Left lung (tissue), 10 donors: ENCODE data around the gene DHPS. TPM values are rescaled to one million over a fixed set of nuclear protein-coding genes. Genes with fewer than 3 reads are reported as not detected.

Experiments
- ATAC-seq: fragments of 200-7000 bp; cut with Tn5 transposase; one replicate; pipeline ENCODE4 v1.9.1; 2020; ENCODE audit warnings: moderate library complexity
- DNase-seq, 4 donors: peaks; one replicate each; pipeline ENCODE4 v3.0.0-alpha.2; 2013 to 2020
- H3K27ac ChIP-seq, 2 donors: fragments of 200-600 bp; sonication (generic) in 1 of 2; one replicate each; pipeline versions ENCODE4 v1.5.0 to v1.8.0; 2020 to 2021
- H3K27me3 ChIP-seq, 2 donors: fragments of 200-600 bp; sonication (generic) in 1 of 2; one replicate each; pipeline versions ENCODE4 v1.5.0 to v1.8.0; 2020 to 2021
- H3K36me3 ChIP-seq, 2 donors: fragments of 200-600 bp; sonication (generic) in 1 of 2; one replicate each; pipeline versions ENCODE4 v1.5.0 to v1.8.0; 2020 to 2021
- H3K4me1 ChIP-seq, 2 donors: fragments of 200-600 bp; one replicate each; pipeline ENCODE4 v1.8.0; 2021
- H3K4me3 ChIP-seq, 2 donors: fragments of 200-600 bp; sonication (generic) in 1 of 2; one replicate each; pipeline versions ENCODE4 v1.5.0 to v1.8.0; 2020 to 2021; ENCODE audit warnings: mild to moderate bottlenecking in 1 of 2
- H3K9me3 ChIP-seq, 2 donors: fragments of 200-600 bp; sonication (generic) in 1 of 2; one replicate each; pipeline versions ENCODE4 v1.5.0 to v1.8.0; 2020 to 2021
- CTCF ChIP-seq, 2 donors: fragments of 200-600 bp; sonication (generic) in 1 of 2; IDR thresholded peaks; one replicate each; pipeline versions ENCODE4 v1.5.0 to v1.8.0; 2021; ENCODE audit warnings: antibody characterized with exemption in 2 of 2
- intact Hi-C, 2 donors: fragments of 100-400 bp; cut with DNase I; formaldehyde crosslinking; loops; one replicate each; pipeline versions ENCODE4 v1.11.2 to v1.14.2; 2022
- polyA plus RNA-seq, 6 donors: library from polyadenylated mRNA; unstranded; fragments of 120-200 nt; gene quantifications; one replicate each; pipeline ENCODE4 v1.2.1, GENCODE V29; 2013; ENCODE audit not compliant: insufficient read length in 6 of 6
- total RNA-seq, 2 donors: library from RNA; stranded (reverse); fragmentation: NEBNext Ultra II Directional; extraction: Animal tissue kit (Norgen Biotek cat#: 25700); gene quantifications; one replicate each; pipeline ENCODE4 v1.2.1, GENCODE V29; 2021
- donor health status: DM: no; HTN: yes; CAD: no.
- donor health status: DM: no; HTN: no; CAD: no.

Gene DHPS
- total and polyA plus RNA-seq, 8 donors: 63.8 to 96.9 (median 82.8) TPM

- Histone ChIP-seq H3K4me1 (peaks cover 0 to 20% of the 10 kb centered on the region in 2 donors), H3K36me3 (peaks cover 3 to 79% of the 10 kb centered on the region in 2 donors), H3K4me3 (no peak overlapping the region), H3K27me3 (no peaks in the 10 kb centered on the region), H3K9me3 (no peaks in the 10 kb centered on the region), H3K27ac (no peak overlapping the region)
- ATAC-seq (no peak), DNase-seq (no peak)
- intact Hi-C loops: loop anchor here in 1 of 2 donors (10.0 kb wide), 1 partner anchor 112 kb away; no protein-coding TSS in a partner anchor
- no peak for TF ChIP-seq CTCF (IDR thresholded peaks at IDR 0.05)
Measured at GRCh38 chr19:12676928-12677327, 4.8 kb downstream of the DHPS start.

- Histone ChIP-seq H3K27me3 (no peaks in the 10 kb centered on the region), H3K4me3 (no peak overlapping the region), H3K27ac (no peak overlapping the region), H3K9me3 (no peaks in the 10 kb centered on the region), H3K36me3 (peaks cover 3 to 83% of the 10 kb centered on the region in 2 donors), H3K4me1 (peaks cover 0 to 24% of the 10 kb centered on the region in 2 donors)
- peak; percentile 52 to 94 (median 79) for DNase-seq
- peak; percentile 69 for ATAC-seq
- peak; percentile 76 to 91 for TF ChIP-seq CTCF (IDR thresholded peaks at IDR 0.05)
- intact Hi-C loops: loop anchor here in 1 of 2 donors (10.0 kb wide), 1 partner anchor 112 kb away; no protein-coding TSS in a partner anchor
Measured at GRCh38 chr19:12676384-12676792, 5.3 kb downstream of the DHPS start.

GRCh38 chr19:12675940-12676339 is 5.7 kb downstream of the DHPS start:
- ATAC-seq (no peak), DNase-seq (no peak)
- Histone ChIP-seq H3K9me3 (no peaks in the 10 kb centered on the region), H3K36me3 (peaks cover 3 to 83% of the 10 kb centered on the region in 2 donors), H3K4me3 (no peak overlapping the region), H3K4me1 (peaks cover 0 to 25% of the 10 kb centered on the region in 2 donors), H3K27ac (no peak overlapping the region), H3K27me3 (no peaks in the 10 kb centered on the region)
- TF ChIP-seq CTCF (IDR thresholded peaks at IDR 0.05): no peak
- intact Hi-C loops: loop anchor here in 1 of 2 donors (10.0 kb wide), 1 partner anchor 111 kb away; no protein-coding TSS in a partner anchor

GRCh38 chr19:12675399-12675798 is 6.3 kb downstream of the DHPS start:
- H3K27me3 ChIP-seq: no peaks in the 10 kb centered on the region
- ATAC-seq (no peak), DNase-seq (no peak)
- intact Hi-C loops: loop anchor here in 1 of 2 donors (10.0 kb wide), 1 partner anchor 111 kb away; no protein-coding TSS in a partner anchor
- no peak overlapping the region for H3K4me3 ChIP-seq
- H3K27ac ChIP-seq: no peak overlapping the region
- H3K9me3 ChIP-seq: no peaks in the 10 kb centered on the region
- peaks cover 3 to 83% of the 10 kb centered on the region in 2 donors for H3K36me3 ChIP-seq
- H3K4me1 ChIP-seq: peaks cover 2 to 25% of the 10 kb centered on the region in 2 donors
- TF ChIP-seq CTCF (IDR thresholded peaks at IDR 0.05): no peak

GRCh38 chr19:12672744-12673143 is 8.9 kb downstream of the DHPS start:
- H3K36me3 ChIP-seq: peaks cover 3 to 60% of the 10 kb centered on the region in 2 donors
- no peak overlapping the region for H3K27ac ChIP-seq
- H3K4me1 ChIP-seq: peaks cover 14 to 37% of the 10 kb centered on the region in 2 donors
- no peak for TF ChIP-seq CTCF (IDR thresholded peaks at IDR 0.05)
- H3K4me3 ChIP-seq: no peak overlapping the region
- no peaks in the 10 kb centered on the region for H3K27me3 ChIP-seq
- DNase-seq: no peak
- ATAC-seq: no peak
- intact Hi-C loops: loop anchor here in 1 of 2 donors (10.0 kb wide), 1 partner anchor 108 kb away; no protein-coding TSS in a partner anchor
- H3K9me3 ChIP-seq: no peaks in the 10 kb centered on the region
